ENCODE measurements around the gene UBAC2. TPM values are rescaled to one million over a fixed set of nuclear protein-coding genes. Genes with fewer than 3 reads are reported as not detected.

The UBAC2 gene
- total RNA-seq, 1 donor from 2014 or later: 64.3 TPM

- no peak for TF ChIP-seq CTCF (IDR thresholded peaks at IDR 0.05; ENCODE audit: unreplicated experiment)
- Mint-ChIP-seq H3K9me3 (peaks cover 1% of the 10 kb centered on the region), H3K4me3 (no peak overlapping the region), H3K4me1 (no peaks in the 10 kb centered on the region), H3K27me3 (ENCODE audit: low read depth) (peaks cover 14% of the 10 kb centered on the region), H3K27ac (no peak overlapping the region), H3K36me3 (no peaks in the 10 kb centered on the region)
- no peak for DNase-seq (ENCODE audit: low spot score in 2 of 2, unreplicated experiment in 2 of 2)
Observed at GRCh38 chr13:99174533-99175100, 26.0 kb upstream of the UBAC2 start.

- peak; percentile 41 to 79 for DNase-seq (ENCODE audit: low spot score in 2 of 2, unreplicated experiment in 2 of 2)
- H3K36me3 Mint-ChIP-seq: peaks cover 1% of the 10 kb centered on the region
- no peaks in the 10 kb centered on the region for H3K4me1 Mint-ChIP-seq
- TF ChIP-seq CTCF (IDR thresholded peaks at IDR 0.05; ENCODE audit: unreplicated experiment): peak; percentile 84
- peaks cover 6% of the 10 kb centered on the region for H3K9me3 Mint-ChIP-seq
- no peak overlapping the region for H3K27ac Mint-ChIP-seq
- H3K4me3 Mint-ChIP-seq: peak overlapping the region; percentile 29
- peaks cover 14% of the 10 kb centered on the region for H3K27me3 Mint-ChIP-seq (ENCODE audit: low read depth)
Observed at GRCh38 chr13:99176309-99177276, 24.1 kb upstream of the UBAC2 start.

GRCh38 chr13:99178636-99179035, 22.0 kb upstream of the UBAC2 start:
- no peaks in the 10 kb centered on the region for H3K4me1 Mint-ChIP-seq
- H3K36me3 Mint-ChIP-seq: peaks cover 1% of the 10 kb centered on the region
- DNase-seq (ENCODE audit: low spot score in 2 of 2, unreplicated experiment in 2 of 2): no peak
- H3K27me3 Mint-ChIP-seq (ENCODE audit: low read depth): peaks cover 12% of the 10 kb centered on the region
- TF ChIP-seq CTCF (IDR thresholded peaks at IDR 0.05; ENCODE audit: unreplicated experiment): no peak
- H3K27ac Mint-ChIP-seq: no peak overlapping the region
- no peak overlapping the region for H3K4me3 Mint-ChIP-seq
- peaks cover 13% of the 10 kb centered on the region for H3K9me3 Mint-ChIP-seq

- no peak overlapping the region for H3K4me3 Mint-ChIP-seq
- no peak overlapping the region for H3K27ac Mint-ChIP-seq
- peaks cover 16% of the 10 kb centered on the region for H3K9me3 Mint-ChIP-seq
- no peak for DNase-seq (ENCODE audit: low spot score in 2 of 2, unreplicated experiment in 2 of 2)
- H3K4me1 Mint-ChIP-seq: no peaks in the 10 kb centered on the region
- peaks cover 1% of the 10 kb centered on the region for H3K36me3 Mint-ChIP-seq
- H3K27me3 Mint-ChIP-seq (ENCODE audit: low read depth): peaks cover 11% of the 10 kb centered on the region
- TF ChIP-seq CTCF (IDR thresholded peaks at IDR 0.05; ENCODE audit: unreplicated experiment): no peak
Observed at GRCh38 chr13:99179460-99179859, 21.2 kb upstream of the UBAC2 start.

- Mint-ChIP-seq H3K4me3 (no peak overlapping the region), H3K9me3 (peaks cover 16% of the 10 kb centered on the region), H3K27me3 (ENCODE audit: low read depth) (no peaks in the 10 kb centered on the region), H3K27ac (no peak overlapping the region), H3K4me1 (no peaks in the 10 kb centered on the region), H3K36me3 (peaks cover 1% of the 10 kb centered on the region)
- no peak for DNase-seq (ENCODE audit: low spot score in 2 of 2, unreplicated experiment in 2 of 2)
- no peak for TF ChIP-seq CTCF (IDR thresholded peaks at IDR 0.05; ENCODE audit: unreplicated experiment)
Observed at GRCh38 chr13:99182439-99182838, 18.2 kb upstream of the UBAC2 start.
